Measurements from ENCODE around the gene CFL1.
A peak's percentile ranks its signal among the peaks of the same experiment; 100 is the strongest.

Gene CFL1

DNA sequence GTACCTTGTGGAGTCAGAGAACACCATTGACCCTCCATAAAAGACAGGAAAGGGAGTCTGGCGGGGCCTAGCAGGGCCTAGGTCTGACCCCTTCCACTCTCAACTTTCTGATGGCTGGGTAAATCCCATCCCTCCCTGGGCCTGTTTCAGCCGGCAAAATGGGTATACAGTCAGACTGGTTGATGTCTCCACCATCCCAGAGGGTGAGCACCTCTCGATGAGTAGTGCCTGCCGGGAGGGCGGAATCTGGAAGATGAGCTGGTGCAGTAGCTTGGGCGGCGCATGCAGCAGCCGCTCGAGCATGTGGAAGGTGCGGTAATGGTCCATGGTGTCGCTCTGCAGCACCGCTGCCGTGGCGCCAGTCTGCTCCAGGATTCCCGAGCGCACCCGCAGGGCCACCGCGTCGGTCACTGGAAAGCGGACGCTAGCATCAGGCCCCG, 29.8 kb upstream of the CFL1 start:
- no peak for DNase-seq (ENCODE audit: low spot score)

DNA sequence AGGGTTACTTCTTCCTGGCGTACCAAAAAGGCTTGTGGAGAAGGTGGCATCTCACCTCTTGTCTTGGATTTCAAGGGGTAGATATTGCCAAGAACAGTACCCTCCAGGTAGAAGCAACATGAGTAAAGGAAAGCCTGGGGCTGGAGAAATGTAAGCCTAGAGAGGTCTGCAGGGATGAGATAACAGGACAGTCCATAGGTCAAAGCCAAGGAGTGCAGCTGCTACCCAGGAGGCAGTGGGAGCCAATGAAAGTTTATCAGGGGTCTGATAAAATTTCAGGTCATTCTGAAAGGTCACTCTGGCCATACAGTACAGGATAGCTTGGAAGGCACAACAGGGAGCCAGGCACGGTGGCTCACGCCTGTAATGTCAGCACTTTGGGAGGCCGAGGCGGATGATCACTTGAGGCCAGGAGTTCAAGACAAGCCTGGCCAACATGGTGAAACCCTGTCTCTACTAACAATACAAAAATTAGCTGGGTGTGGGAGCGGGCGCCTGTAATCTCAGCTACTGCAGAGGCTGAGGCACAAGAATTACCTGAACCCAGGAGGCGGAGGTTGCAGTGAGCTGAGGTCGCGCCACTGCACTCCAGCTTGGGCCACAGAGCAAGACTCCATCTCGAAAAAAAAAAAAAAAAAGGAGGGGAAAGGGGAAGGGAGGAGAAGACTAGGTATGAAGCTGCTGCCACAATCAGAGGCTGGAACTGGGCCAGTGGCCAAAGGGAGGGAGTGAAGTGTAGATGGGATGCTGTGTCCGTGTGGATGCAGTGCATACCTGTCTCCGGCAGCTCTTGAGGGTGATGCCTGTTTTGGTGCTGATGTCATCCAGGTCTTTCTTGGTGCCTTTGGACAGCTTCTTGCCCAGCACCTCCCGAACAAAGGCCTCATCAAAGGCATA, 29.1 kb upstream of the CFL1 start:
- DNase-seq (ENCODE audit: low spot score) = no peak

DNA sequence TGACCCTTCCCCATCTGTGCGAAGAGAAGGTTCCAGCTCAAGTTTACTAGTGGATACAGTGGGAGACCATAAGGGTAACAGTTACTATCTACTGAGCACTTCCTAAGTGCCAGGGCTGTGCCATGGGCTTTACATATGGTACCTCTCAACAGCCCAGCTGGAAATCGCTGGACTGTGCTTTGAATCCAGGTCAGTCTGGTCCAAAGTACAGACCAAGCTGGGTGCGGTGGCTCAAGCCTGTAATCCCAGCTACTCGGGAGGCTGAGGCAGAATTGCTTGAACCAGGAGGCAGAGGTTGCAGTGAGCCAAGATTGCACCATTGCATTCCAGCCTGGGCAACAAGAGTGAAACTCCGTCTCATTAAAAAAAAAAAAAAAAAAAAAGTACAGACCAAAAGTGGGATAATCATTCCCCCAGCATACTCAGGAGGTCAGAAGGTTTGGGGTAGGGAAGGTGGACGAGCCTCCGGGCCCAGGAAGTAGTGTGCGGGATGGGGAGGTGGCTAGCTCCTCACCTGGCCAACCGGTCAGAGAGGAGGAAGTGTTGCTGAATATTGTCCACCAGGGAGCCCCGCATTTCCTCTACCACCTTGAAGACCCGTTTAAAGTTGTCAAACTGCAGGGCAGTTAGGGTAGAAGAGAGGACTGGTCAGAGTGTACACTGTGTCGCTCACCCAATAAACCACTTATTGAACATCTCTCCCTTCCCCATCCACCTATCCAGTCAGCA, 28.0 kb upstream of the CFL1 start:
- DNase-seq (ENCODE audit: low spot score) = no peak

DNA sequence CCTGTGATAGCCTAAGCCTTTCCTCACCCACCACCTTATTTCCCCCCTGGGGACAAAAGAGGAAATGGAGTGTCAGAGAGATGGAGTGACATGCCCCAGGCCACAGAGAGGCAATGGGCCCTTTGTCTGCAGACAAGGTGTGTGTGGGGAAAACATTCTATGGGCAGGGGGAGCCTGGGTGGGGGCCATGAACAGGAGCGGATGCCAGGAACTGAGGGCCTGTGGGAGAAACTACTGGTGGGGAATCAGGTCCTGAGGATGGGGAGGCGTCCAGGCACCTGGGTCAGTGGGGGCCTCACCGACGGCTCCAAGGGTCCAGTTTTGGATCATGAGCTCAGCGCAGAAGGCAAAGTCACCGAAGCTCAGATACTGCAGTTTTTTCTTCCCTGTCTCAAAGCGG, 27.3 kb upstream of the CFL1 start:
- no peak for DNase-seq (ENCODE audit: low spot score)

DNA sequence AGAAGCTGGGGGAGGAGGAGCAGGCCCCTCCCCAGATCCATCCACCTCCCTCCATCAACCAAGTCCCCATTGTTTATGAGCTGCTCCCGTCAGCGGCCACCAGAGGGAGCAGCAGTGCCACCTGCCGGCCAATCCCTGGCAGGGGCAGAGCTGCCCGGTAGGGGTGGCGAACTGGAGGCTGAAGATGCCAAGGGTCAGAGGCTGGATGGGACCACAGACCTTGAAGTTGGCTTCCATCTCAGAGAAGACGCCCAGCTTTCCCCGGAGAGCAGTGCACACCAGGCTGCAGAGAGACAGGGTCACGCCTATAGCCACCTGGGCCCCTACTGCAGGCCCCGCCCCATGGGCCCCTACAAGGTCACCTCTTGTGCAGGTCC, 26.7 kb upstream of the CFL1 start:
- DNase-seq (ENCODE audit: low spot score) = peak; percentile 73

DNA sequence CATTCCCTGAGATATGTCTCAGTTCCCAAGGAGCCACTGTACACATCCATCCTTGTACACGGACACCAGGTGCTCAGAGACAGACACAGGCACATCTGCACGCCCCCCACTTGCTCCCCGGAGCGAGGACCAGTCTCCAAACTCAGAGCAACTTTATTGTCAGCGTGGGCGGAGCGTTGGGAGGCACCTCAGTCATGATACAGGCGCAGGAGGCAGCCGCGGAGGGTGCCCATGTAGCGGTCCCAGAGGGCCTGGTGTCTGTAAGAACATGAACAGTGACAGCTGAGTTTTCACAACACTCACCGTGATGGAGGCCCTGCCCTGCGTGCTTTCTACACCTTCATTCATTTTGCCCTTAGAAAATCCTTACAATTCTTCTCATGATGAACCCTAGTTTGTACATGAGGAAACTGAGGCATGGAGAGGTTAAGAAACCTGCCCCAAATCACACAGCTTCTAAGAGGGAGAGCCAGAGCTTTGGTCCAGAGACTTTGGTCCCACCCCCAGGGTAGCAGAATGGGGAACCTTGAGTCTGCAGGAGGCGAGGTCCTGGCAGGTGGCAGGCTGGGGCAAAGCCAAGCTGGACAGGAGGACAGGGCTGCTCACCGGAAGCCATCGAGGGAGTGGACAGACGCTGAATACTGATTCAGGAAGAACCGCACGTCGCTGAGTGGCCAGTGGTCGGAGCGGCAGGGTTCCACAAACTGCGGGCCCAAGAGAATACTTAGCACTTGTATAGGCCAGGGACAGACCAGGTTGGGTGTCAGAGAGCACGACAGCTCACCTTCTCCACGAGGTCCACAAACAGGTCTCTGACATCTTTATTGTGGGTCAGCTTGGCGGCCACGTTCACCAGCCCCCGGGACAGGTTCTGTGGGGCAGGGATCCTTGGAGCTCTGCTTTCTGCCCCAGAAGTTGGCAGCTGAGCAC, 26.1 kb upstream of the CFL1 start:
- DNase-seq (ENCODE audit: low spot score) = no peak

DNA sequence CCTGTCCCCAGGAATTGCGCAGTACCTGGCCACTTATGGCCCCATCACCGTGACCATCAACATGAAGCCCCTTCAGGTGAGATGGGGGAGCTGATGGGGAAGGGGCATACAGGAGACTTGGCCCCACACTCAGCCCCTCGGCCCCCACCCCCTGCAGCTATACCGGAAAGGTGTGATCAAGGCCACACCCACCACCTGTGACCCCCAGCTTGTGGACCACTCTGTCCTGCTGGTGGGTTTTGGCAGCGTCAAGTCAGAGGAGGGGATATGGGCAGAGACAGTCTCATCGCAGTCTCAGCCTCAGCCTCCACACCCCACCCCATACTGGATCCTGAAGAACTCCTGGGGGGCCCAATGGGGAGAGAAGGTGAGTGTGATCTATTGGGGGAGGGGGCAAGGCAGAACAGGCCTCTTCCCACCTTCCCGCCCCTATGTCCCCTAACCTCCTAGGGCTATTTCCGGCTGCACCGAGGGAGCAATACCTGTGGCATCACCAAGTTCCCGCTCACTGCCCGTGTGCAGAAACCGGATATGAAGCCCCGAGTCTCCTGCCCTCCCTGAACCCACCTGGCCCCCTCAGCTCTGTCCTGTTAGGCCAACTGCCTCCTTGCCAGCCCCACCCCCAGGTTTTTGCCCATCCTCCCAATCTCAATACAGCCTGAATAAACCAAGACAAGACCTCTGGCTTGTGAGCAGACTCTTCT, 25.2 kb upstream of the CFL1 start:
- no peak for DNase-seq (ENCODE audit: low spot score)

DNA sequence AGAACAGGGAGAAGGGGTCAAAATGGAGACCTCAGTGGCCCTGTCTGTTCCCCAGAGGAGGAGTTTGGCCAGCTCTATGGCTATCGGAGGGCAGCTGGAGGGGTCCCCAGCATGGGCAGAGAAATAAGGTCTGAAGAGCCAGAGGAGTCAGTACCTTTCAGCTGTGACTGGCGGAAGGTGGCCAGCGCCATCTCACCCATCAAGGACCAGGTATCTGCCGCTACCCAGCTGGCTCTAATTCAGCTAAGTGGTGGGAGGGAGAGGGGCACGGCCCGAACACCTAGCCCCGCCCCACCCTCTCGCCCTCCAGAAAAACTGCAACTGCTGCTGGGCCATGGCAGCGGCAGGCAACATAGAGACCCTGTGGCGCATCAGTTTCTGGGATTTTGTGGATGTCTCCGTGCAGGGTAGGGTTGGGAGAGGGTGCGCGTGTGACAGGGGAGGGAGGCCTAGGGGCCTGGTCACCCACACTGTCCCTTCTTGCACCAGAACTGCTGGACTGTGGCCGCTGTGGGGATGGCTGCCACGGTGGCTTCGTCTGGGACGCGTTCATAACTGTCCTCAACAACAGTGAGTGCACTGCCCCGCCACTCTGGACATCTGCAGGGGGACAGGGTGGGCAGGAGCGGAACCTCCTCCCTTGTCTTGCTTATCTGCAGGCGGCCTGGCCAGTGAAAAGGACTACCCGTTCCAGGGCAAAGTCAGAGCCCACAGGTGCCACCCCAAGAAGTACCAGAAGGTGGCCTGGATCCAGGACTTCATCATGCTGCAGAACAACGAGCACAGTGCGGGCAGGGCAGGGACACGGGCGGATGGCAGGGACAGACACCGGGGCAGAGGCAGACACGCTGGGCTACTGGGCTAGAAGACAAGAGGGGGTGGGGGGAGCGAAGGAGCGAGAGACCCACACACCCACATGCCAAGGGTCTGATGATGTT, 24.4 kb upstream of the CFL1 start:
- DNase-seq (ENCODE audit: low spot score) = no peak

DNA sequence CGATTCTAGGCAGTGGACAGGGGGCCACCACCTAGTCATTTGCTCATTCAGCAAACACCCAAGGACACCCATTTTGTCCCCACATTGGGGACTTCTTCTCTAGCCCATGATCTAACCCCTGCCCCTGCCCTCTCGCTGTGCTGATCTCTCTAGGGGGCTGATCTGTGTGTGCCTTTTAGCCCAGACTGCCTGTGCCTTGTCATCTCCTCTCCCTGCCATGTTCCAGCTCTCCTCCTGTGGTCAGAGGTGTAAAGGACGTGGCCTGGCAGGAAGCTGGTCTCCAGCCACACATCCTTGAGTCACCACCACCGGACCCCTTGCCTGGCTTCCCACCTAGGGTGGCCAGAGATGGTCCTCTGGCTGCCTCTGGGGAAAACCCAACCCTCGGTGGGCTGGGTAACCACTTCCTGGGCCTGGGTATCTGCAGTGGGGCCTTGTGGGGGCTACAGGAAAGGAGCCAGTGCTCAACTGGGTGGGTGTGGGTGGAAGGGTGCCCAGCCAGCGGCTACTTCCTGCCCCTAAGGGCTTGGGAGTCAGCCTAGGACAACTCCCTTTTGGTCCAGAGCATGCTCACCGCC, 23.0 kb upstream of the CFL1 start:
- DNase-seq (ENCODE audit: low spot score) = no peak

DNA sequence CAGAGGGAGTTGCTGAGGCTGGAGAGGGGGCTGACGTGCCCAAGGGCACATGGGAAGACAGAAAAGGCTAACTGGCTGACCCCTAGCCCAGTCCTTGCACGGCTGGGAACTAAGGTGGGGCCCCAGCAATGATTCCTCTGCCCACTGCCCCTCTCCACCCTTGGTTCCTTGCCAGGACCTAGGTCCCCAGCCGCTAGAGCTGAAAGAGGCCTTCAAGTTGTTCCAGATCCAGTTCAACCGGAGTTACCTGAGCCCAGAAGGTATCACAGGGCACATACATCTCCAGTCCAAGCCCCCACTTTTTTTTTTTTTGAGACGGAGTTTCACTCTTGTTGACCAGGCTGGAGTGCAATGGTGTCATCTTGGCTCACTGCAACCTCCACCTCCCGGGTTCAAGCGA, 22.0 kb upstream of the CFL1 start:
- no peak for DNase-seq (ENCODE audit: low spot score)

DNA sequence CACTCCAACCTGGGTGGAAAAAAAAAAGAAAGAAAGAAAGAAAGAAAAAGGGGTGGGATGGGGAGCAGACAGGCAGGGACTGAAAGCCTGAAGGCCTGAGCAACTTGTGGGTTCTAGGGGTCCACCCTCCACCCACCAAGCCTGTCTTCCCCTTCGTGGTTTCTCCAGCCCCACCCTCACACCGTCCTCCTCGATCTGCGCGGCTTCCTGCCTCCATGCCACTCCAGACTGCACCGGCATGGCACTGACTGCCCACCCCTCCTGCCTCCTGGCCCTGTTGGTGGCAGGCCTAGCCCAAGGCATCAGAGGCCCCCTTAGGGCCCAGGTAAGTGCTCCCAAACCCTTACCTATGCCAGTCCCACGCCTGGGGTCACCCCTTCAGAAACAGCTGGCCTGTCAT, 21.6 kb upstream of the CFL1 start, which contains the start of gene CTSW:
CTSW (plus strand) TSS at position 221 of the 400 bp plus-strand sequence; CDS start at position 239, 18 bp downstream.
- DNase-seq (ENCODE audit: low spot score) = no peak

DNA sequence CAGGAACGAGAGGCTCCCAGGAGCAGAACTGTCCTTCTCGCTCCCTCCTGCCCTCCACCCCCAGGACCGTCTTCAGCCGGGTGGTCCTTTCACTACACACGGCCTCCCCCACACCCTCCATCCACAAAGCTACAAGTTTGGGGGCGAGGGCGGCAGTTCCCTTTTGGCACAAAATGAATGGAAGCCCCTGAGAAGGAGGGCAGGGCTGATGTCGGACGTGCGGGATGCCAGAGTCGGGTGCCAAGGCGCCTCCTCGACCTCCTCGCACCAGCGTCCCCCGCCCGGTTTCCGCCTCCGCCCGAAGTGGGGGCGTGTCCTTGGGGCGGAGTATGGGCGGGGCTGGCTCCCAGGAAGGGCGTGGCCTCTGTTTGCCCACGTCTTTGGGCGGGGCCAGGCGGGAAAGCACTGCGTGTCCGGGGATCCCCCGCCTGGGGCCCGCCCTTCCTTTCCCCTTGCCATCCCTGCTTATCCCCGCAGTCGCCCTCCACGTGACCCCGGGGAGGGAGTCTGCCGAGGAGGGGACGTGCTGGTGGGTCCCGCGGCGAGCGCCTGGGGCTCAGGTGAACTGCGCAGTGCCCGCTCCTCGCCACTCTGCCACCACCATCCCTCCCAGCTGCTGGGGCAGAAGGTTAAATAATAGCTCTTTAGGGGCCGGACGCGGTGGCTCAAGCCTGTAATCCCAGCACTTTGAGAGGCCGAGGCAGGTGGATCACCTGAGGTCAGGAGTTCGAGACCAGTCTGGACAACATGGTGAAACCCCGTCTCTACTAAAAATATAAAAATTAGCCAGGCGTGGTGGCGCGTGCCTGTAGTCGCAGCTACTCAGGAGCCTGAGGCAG, 15.6 kb upstream of the CFL1 start:
- DNase-seq (ENCODE audit: low spot score) = peak; percentile 86

DNA sequence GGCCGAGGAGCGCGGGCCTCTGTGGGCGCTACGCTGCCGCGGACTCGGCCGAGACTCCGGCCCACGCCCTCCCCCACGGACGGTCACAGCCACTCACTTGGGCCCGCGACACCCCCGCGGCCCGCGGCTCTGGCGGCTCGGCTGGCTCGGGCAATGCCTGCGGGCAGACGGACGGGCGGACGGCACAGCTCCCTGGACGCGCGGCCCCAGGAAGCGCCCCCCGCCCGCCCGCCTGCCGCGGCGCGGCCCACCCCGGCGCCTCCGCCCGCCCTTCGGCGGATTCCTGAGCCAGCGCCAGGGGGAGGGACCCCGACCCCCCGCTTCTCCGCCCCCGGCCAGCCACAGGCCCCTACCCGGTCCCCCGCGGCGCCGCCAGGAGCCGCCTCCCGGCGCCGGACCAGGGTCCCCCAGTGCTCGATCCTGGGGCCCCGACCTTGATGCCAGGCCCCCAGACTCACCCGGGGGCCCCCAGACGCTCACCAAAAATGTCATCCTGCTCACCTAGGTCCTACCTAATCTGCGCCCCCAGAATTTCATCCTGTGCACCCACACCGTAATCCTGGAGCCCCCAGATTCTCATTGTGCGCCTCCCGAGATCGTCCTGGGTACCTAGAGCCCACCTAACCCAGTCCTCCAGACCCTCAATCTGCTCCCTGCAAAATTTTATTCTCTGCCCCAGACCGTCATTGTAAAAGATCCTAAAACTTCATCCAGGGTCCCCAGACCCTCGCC, 14.8 kb upstream of the CFL1 start, which contains the start of gene EFEMP2:
EFEMP2 (minus strand) TSS at position 215 of the 732 bp plus-strand sequence. CDS start 446 bp downstream, outside the sequence.
- no peak for DNase-seq (ENCODE audit: low spot score)

DNA sequence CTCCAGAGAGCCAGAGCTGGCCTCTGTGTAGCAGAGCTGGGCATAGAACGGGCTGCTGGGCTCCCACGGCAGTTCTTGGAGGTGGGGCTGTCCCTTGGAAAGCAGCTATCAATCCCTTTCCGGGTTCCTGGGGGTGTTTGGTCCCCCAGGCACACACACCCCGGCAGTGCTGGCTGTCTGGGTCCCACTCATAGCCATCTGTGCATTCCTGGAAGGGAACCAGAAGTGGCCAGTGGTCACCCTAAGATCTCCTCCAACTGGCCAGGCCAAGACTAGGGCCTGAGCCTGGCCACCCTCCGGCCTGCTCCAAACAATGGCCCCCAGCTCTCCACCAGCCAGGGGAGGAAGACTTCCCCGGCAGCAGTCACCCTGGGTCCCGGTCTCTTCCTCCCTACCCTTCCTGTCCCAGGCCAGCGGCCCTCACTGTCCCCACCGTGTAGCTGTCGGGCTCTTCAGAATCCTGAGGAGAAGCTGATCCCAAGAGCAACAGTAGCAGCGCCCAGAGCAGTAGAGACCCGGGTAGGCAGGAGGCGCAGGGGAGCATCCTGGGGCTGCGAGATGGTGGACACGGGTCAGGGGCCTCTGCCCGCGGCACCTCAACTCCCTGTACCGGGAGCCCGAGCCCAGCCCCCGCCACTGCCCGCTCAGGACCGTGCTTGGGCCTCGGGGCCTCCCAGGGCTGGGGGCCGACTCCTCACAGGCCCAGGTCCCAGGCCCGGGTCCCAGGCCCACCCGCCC, 14.0 kb upstream of the CFL1 start:
- no peak for DNase-seq (ENCODE audit: low spot score)

DNA sequence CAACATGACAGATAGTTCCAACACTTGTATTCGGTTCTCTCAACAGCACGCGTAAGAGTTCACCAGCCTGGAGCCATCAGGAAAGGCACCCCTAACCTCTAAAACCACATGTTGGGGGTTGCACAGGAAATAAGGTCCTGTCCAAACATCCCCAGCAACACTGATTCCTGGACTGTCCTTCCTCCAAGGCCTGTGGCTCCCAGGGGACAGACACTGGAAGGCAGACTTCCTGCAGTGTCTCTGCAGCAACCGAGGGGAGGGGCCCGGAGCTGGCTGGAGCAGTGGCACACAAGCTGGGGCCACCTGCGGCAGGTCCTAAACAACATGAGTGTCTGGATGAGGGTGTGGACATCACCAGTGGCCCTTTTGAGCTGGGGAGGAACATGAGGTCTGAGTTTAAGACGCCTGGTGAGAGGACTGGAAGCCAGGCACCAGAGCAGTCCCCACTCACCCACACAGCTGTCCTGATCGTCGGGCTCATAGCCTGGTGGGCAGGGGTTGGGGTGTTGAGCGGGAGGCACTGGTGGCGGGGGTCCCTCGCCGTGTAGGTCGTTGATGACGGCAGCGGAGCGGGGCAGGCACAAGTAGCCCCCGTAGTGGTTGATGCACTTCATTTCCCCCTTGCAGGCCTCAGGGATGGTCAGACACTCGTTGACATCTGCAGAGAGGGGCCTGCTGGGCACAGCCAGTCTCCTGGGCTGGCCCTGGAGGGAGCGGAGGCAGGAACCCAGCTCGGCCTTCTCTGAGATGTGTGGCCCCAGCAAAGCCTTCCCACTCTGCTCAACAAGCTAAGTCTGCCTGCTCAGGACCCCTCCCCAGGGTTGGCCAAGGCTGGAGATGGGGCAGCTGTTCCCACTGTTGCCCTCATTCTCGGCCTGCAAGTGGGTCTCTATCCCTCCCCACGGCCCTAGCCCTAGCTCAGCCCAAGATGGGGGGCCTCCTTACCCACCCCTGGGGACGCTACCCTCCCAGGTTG, 13.0 kb upstream of the CFL1 start:
- DNase-seq (ENCODE audit: low spot score) = no peak

DNA sequence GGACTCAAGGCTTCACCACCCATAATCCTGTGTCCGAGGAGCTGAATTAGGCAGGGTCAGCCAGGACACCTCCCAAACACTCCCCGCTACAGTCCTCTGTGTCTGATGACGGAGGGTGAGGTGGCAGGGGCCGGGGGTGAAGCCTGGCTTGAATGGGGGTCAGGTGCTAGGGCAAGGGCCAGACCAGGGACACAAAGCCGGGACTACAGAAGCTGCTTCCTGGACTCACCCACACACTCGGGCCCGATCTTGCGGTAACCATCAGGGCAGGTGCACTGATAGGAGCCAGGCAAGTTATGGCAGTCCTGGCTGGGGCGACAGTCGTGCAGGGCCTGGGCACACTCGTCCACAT, 12.3 kb upstream of the CFL1 start:
- no peak for DNase-seq (ENCODE audit: low spot score)

Data from pons (tissue), 1 donor.